ENCODE data around the gene GHR.

DNA sequence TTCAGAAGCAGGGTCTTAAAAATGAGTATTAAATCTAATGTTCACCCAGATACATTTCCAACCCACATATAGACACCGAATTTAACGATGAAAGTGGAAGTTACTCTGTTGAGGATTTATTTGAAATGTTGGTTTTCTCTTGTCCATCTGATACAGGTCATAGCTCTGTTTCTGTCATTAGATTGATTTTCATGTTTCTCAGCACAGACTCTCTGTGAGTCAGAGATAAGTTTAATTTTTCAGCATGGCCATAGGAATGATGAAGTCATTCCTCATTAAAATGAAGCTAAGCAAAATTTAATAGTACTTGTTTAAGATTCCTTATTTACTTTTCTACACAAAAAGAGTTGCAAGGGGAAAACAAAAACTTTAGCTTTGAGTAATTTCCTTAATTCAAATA, 38.8 kb downstream of the GHR start:
- TF ChIP-seq, protein P1, sequence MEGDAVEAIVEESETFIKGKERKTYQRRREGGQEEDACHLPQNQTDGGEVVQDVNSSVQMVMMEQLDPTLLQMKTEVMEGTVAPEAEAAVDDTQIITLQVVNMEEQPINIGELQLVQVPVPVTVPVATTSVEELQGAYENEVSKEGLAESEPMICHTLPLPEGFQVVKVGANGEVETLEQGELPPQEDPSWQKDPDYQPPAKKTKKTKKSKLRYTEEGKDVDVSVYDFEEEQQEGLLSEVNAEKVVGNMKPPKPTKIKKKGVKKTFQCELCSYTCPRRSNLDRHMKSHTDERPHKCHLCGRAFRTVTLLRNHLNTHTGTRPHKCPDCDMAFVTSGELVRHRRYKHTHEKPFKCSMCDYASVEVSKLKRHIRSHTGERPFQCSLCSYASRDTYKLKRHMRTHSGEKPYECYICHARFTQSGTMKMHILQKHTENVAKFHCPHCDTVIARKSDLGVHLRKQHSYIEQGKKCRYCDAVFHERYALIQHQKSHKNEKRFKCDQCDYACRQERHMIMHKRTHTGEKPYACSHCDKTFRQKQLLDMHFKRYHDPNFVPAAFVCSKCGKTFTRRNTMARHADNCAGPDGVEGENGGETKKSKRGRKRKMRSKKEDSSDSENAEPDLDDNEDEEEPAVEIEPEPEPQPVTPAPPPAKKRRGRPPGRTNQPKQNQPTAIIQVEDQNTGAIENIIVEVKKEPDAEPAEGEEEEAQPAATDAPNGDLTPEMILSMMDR (IDR thresholded peaks at IDR 0.05 in 4 of 5, conservative IDR thresholded peaks at IDR 0.05 in 1 of 5), result no peak
- TF ChIP-seq POLR2A (IDR thresholded peaks at IDR 0.05), result no peak
